Small intestine (tissue), 7 donors: ENCODE results near the gene SPR. TPM values are rescaled to one million over a fixed set of nuclear protein-coding genes. Genes with fewer than 3 reads are reported as not detected.
A peak's percentile ranks its signal among the peaks of the same experiment; 100 is the strongest.

ENCODE experiments used
- DNase-seq, 2 donors: peaks; one replicate each; pipeline versions ENCODE4 v3.0.0 to v3.0.0-alpha.2; 2013
- FAIRE-seq: peaks from 2 replicates; lab custom pipeline; 2012; peaks lifted over from hg19 to GRCh38; lab: Jason Lieb, UNC
- H3K27ac ChIP-seq, 3 donors: one replicate each; pipeline ENCODE4 v1.5.1; 2013; ENCODE audit warnings: low read length in 2 of 3, mild to moderate bottlenecking in 2 of 3, control low read depth in 1 of 3, inconsistent platforms in 1 of 3, low read depth in 1 of 3, moderate library complexity in 1 of 3
- H3K27me3 ChIP-seq, 3 donors: one replicate each; pipeline ENCODE4 v1.6.1; 2013; ENCODE audit warnings: low read length in 3 of 3, inconsistent platforms in 1 of 3; ENCODE audit not compliant: control insufficient read depth in 3 of 3, insufficient read depth in 3 of 3
- H3K36me3 ChIP-seq, 3 donors: one replicate each; pipeline ENCODE4 v1.6.1; 2013; ENCODE audit warnings: low read length in 3 of 3, inconsistent platforms in 1 of 3, low read depth in 1 of 3, mild to moderate bottlenecking in 1 of 3, moderate library complexity in 1 of 3; ENCODE audit not compliant: control insufficient read depth in 3 of 3, insufficient read depth in 2 of 3
- H3K4me1 ChIP-seq, 3 donors: one replicate each; pipeline ENCODE4 v1.6.1; 2013; ENCODE audit warnings: low read length in 2 of 3, inconsistent platforms in 1 of 3, low read depth in 1 of 3, mild to moderate bottlenecking in 1 of 3, moderate library complexity in 1 of 3; ENCODE audit not compliant: control insufficient read depth in 3 of 3, insufficient read depth in 2 of 3
- H3K4me3 ChIP-seq, 3 donors: one replicate each; pipeline ENCODE4 v1.5.1; 2013; ENCODE audit warnings: low read length in 3 of 3, control low read depth in 1 of 3, inconsistent platforms in 1 of 3, low read depth in 1 of 3, mild to moderate bottlenecking in 1 of 3, moderate library complexity in 1 of 3
- H3K9me3 ChIP-seq, 2 donors: one replicate each; pipeline ENCODE4 v1.6.1; 2013; ENCODE audit warnings: low read depth in 1 of 2, low read length in 1 of 2; ENCODE audit not compliant: control insufficient read depth in 2 of 2, insufficient read depth in 1 of 2
- WGBS, 3 donors: extraction: QIAGEN DNeasy Blood & Tissue Kit; methylation state at CpG; one replicate each; pipeline ENCODE4 v1.1.7; 2013; 5-methylcytosine and 5-hydroxymethylcytosine counted together
- polyA plus RNA-seq, 4 donors: library from polyadenylated mRNA; stranded (reverse) in 3 of 4; unstranded in 1 of 4; fragments of 200-250 nt in 3 of 4; fragments of 120-200 nt in 1 of 4; gene quantifications; one replicate each; pipeline versions ENCODE4 v1.2.1 to v1.2.3, GENCODE V29; 2013
- donor health status: healthy with polysubstance abuse.
- donor health status: control.
- donor health status: control.
- donor health status: Bipolar disorder and iron deficiency.
- donor health status: healthy.

SPR gene
- polyA plus RNA-seq, 4 donors = 40.6 to 50.0 (median 44.4) TPM

DNA sequence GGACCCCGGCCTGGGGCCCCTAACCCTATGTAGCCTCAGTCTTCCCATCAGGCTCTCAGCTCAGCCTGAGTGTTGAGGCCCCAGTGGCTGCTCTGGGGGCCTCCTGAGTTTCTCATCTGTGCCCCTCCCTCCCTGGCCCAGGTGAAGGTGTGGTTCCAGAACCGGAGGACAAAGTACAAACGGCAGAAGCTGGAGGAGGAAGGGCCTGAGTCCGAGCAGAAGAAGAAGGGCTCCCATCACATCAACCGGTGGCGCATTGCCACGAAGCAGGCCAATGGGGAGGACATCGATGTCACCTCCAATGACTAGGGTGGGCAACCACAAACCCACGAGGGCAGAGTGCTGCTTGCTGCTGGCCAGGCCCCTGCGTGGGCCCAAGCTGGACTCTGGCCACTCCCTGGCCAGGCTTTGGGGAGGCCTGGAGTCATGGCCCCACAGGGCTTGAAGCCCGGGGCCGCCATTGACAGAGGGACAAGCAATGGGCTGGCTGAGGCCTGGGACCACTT is 46.5 kb downstream of the SPR start:
- 38 to 76% (median 61%) methylated on average over 10 to 12 of the region's 12 CpGs for WGBS, 3 donors
- Histone ChIP-seq H3K36me3 (no peaks in the 10 kb centered on the region), H3K27ac (no peak overlapping the region), H3K4me3 (no peak overlapping the region), H3K27me3 (peaks cover 3 to 18% (median 9%) of the 10 kb centered on the region in 3 donors), H3K9me3 (no peaks in the 10 kb centered on the region), H3K4me1 (peaks cover 0 to 28% (median 0%) of the 10 kb centered on the region in 3 donors)
- FAIRE-seq = no peak
- DNase-seq = peak; percentile 76 to 79

DNA sequence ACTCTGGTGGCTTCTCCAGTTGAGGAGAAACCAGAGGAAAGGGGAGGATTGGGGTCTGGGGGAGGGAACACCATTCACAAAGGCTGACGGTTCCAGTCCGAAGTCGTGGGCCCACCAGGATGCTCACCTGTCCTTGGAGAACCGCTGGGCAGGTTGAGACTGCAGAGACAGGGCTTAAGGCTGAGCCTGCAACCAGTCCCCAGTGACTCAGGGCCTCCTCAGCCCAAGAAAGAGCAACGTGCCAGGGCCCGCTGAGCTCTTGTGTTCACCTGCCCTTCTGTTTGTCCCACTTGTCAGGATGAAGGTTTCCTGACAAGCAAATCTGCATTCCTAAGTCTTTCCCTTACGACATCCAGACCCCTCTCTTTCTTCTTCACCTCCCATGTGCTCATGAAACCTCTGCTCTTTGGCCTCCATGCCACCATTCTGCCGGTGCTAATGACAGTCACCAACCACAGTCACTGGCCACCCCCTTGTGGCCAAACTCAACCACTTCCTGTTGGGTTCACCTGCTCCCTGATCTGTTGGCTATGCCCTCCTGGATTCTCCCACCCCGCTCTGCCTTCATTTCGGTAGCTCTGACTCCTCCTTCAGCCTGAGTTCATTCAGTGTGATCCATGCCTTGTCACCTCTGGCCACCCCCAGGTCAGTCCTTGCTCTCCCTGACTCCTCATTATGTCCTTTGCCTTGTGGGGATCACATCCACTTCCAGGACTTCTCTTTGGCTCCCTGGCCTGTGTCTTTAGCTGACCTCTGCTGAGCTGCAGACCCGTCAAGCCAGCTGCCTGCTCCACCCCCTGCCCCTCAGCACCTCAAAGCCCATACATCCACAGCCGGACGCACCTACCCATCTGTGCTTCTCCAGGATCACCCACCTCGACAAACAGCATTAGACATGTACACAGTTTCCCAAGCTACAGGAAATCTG is 47.7 kb downstream of the SPR start:
- 75 to 79% (median 77%) methylated on average over 14 of the region's 14 CpGs for WGBS, 3 donors
- peaks cover 0 to 9% (median 2%) of the 10 kb centered on the region in 3 donors for H3K27me3 ChIP-seq
- no peak for FAIRE-seq
- no peaks in the 10 kb centered on the region for H3K9me3 ChIP-seq
- no peaks in the 10 kb centered on the region for H3K36me3 ChIP-seq
- H3K4me1 ChIP-seq = peaks cover 0 to 28% (median 0%) of the 10 kb centered on the region in 3 donors
- peak; percentile 63 to 69 for DNase-seq
- H3K27ac ChIP-seq = no peak overlapping the region
- no peak overlapping the region for H3K4me3 ChIP-seq

- peaks cover 0 to 28% (median 0%) of the 10 kb centered on the region in 3 donors for H3K4me1 ChIP-seq
These were observed 48.4 kb downstream of the SPR start for GRCh38 chr2:72935611-72935957.

DNA sequence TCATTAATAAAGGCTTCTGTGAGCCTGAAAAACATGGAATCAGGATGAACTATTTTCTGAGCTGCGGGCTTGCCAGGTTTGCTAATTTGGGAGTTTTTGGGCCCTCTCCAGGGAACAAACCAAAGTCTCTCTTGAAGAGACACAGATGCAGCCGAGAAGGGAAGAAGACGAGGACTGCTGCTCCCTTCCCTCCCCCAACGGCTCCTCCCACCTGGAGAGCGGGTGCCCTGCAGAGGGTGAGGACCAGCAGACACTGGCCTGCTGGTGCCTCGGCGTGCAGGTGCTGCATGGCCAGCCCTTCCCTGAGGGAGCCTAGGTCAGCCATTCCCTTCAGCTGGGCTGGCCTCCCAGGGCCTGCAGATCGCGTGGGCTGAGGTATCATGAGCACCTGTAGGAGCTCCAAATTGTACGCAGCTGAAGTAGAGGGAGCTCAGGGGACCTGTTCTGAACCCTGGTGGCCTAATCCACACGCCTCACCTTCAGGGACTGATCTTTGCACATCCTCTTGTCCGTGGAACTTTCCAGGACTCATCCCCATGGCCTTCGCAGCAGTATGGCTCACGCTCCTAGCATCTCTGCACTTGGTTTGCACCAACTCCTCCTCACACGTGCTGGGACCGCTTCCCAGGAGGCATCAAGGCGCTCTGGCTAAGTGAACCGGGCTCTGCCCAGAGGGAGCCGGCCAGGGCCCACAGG is 49.6 kb downstream of the SPR start:
- WGBS, 3 donors = 60 to 70% (median 61%) methylated on average over 19 of the region's 19 CpGs
- Histone ChIP-seq H3K4me3 (no peak overlapping the region), H3K36me3 (peaks cover 0 to 18% (median 0%) of the 10 kb centered on the region in 3 donors), H3K4me1 (peaks cover 0 to 25% (median 0%) of the 10 kb centered on the region in 3 donors), H3K9me3 (no peaks in the 10 kb centered on the region), H3K27ac (no peak overlapping the region), H3K27me3 (peaks cover 0 to 3% (median 0%) of the 10 kb centered on the region in 3 donors)
- DNase-seq = no peak
- FAIRE-seq = no peak

More at GRCh38 chr2:72935611-72935957, 48.4 kb downstream of the SPR start:
- Histone ChIP-seq H3K36me3 (peaks cover 0 to 6% (median 0%) of the 10 kb centered on the region in 3 donors), H3K27ac (no peak overlapping the region), H3K4me3 (no peak overlapping the region), H3K27me3 (peaks cover 0 to 3% (median 0%) of the 10 kb centered on the region in 3 donors), H3K9me3 (no peaks in the 10 kb centered on the region)
- 88 to 94% (median 92%) methylated on average over 2 of the region's 2 CpGs for WGBS, 3 donors
- FAIRE-seq (no peak), DNase-seq (no peak)

- H3K36me3 ChIP-seq = peaks cover 0 to 21% (median 0%) of the 10 kb centered on the region in 3 donors
These were observed 50.1 kb downstream of the SPR start for GRCh38 chr2:72937356-72937669.

DNA sequence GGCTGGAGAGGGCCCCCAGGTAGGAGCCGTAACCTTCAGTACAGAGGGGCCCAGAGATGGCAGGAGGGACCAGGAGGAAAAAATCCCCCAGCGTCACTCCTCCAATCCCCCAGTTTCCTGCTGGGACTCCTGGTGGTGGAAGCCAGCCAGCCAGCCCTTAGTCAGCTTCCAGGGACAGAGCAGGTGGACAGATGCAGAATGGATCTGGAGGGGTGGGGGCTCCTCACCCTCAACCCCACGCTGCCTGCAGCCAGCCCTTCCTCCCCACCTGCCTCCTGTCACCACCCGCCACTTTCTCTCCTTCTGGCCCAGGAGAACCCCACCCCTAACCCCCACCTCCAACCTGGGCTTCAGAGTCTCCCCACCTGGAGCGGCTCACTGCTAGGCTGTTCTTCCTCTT is 51.2 kb downstream of the SPR start:
- H3K4me3 ChIP-seq = no peak overlapping the region
- FAIRE-seq (no peak), DNase-seq (no peak)
- H3K27me3 ChIP-seq = no peaks in the 10 kb centered on the region
- peaks cover 0 to 26% (median 0%) of the 10 kb centered on the region in 3 donors for H3K36me3 ChIP-seq
- no peaks in the 10 kb centered on the region for H3K9me3 ChIP-seq
- peaks cover 0 to 9% (median 0%) of the 10 kb centered on the region in 3 donors for H3K4me1 ChIP-seq
- H3K27ac ChIP-seq = no peak overlapping the region
- 62 to 79% (median 78%) methylated on average over 4 to 5 of the region's 5 CpGs for WGBS, 3 donors

More at GRCh38 chr2:72937356-72937669, 50.1 kb downstream of the SPR start:
- H3K9me3 ChIP-seq = no peaks in the 10 kb centered on the region
- peaks cover 0 to 20% (median 0%) of the 10 kb centered on the region in 3 donors for H3K4me1 ChIP-seq
- DNase-seq (no peak), FAIRE-seq (no peak)
- no peak overlapping the region for H3K27ac ChIP-seq
- no peaks in the 10 kb centered on the region for H3K27me3 ChIP-seq
- H3K4me3 ChIP-seq = no peak overlapping the region
- 28 to 67% (median 41%) methylated on average over 14 to 15 of the region's 15 CpGs for WGBS, 3 donors

DNA sequence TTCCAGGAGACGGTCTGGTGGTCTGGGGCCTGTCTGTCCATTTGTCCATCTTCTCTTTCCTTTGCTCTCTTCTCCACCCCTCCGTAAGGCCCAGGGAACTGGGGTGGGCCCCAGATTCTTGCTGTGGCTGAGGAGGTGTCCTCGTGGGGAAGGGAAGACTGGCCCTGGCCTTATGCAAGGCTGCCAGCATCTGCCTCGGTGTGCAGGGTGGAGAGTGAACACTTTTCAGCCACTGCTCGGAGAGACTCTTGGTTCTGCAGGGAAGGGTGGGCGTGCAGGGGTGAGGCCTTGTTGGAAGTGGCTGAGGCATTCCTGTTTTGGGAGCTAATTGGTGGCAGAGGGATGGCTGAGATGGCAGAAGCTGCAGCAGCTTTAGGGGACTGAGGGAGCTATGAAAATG is 53.2 kb downstream of the SPR start:
- H3K27me3 ChIP-seq = no peaks in the 10 kb centered on the region
- no peak overlapping the region for H3K4me3 ChIP-seq
- no peak for DNase-seq
- 82 to 84% (median 84%) methylated on average over 6 of the region's 6 CpGs for WGBS, 3 donors
- peaks cover 0 to 37% (median 0%) of the 10 kb centered on the region in 3 donors for H3K36me3 ChIP-seq
- H3K27ac ChIP-seq = no peak overlapping the region
- H3K9me3 ChIP-seq = no peaks in the 10 kb centered on the region
- no peak for FAIRE-seq
- no peaks in the 10 kb centered on the region for H3K4me1 ChIP-seq

GRCh38 chr2:72940786-72941185 is 53.6 kb downstream of the SPR start:
- Histone ChIP-seq H3K27me3 (no peaks in the 10 kb centered on the region), H3K4me1 (no peaks in the 10 kb centered on the region), H3K9me3 (no peaks in the 10 kb centered on the region), H3K27ac (no peak overlapping the region), H3K4me3 (no peak overlapping the region), H3K36me3 (peaks cover 0 to 38% (median 0%) of the 10 kb centered on the region in 3 donors)
- DNase-seq (no peak), FAIRE-seq (no peak)
- 86 to 96% (median 86%) methylated on average over 6 of the region's 6 CpGs for WGBS, 3 donors
